Measurements from ENCODE around the gene ALPK3.

GRCh38 chr15:84842781-84843180 is 25.6 kb downstream of the ALPK3 start:
- TF ChIP-seq CTCF (IDR thresholded peaks at IDR 0.05), result no peak
- TF ChIP-seq POLR2A (IDR thresholded peaks at IDR 0.05), result no peak
